C1 segment of cervical spinal cord (tissue), 14 donors: ENCODE data around the gene DEFB124.
"Not testable (repeated sequence)": the region's sequence is repeated elsewhere in the genome, so short reads cannot be mapped to it uniquely, and the experiment has no call there.

ENCODE experiments used
- DNase-seq, 14 donors: peaks; one replicate each; lab custom pipeline; 2025; lab: John Stamatoyannopoulos, UW

DEFB124 gene

DNA sequence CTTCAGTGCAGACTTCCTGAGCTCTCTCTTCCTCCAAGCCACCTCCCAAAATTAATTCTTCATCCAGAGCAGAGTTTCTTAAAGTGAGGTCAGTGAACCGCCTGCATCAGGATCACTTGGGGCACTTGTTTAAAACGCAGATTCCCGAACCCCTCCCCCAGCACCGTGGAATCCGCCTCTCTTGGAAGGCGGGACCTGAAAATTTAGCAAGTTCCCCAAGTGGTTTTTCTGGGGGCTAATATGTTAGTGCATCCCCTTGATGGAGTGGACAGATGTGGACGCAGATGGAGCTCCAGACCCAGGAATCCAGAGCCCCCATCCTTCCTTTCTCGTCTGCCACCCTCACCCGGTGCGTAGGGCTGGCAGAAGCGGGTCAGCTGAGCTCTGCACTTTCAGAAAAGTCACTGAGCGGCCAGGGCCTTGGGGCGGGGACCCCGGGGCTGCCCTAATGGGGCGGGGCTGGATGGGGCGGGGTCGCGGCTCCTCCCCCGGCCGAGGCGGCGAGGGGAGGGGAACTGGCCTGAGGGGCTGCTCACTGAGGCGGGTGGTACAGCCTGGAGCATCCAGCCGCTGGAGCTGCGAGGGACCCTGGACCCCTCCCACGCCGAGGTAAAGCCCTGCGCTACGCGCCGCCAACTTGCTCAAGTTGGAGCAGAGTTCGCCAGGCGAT lies at the start of gene DEFB124, which contains the start of gene REM1:
TSS of gene DEFB124 (minus strand) at position 370 of the 670 bp plus-strand sequence. CDS start 2,114 bp downstream, outside the sequence.
TSS of gene REM1 (plus strand) at position 531 of the 670 bp plus-strand sequence. CDS start 1,158 bp downstream, outside the sequence.
- DNase-seq, result no peak

- DNase-seq, result peak in 4 of 14 donors; percentile 4 to 39 (median 28)
Measured at GRCh38 chr20:31523361-31524283, 48.7 kb upstream of the DEFB124 start.

GRCh38 chr20:31522731-31523130 lies 47.8 kb upstream of the DEFB124 start:
- DNase-seq, result no peak

GRCh38 chr20:31521267-31521666 lies 46.3 kb upstream of the DEFB124 start:
- not testable (repeated sequence) for DNase-seq

GRCh38 chr20:31517373-31517772 lies 42.4 kb upstream of the DEFB124 start:
- DNase-seq, result no peak

GRCh38 chr20:31516651-31517050 lies 41.7 kb upstream of the DEFB124 start:
- no peak for DNase-seq

DNA sequence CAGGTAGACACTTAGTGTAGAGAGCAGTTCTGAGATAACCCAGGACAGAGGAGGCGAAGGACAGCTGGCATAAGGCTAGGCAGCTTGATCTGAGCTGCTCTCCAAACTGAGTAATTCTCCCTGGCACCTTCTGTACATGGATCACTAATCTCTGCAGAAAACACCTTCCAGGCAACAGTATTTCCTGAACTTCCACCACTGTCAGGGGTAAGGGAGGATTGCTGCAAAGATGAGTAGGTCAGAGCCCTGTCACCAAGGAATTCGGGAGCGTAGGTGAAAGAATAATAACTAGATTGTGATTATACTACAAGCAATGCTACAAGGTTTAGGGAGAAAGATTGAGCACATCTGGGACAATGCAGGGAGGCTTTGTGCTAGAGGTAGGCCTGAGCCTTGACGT lies 41.2 kb upstream of the DEFB124 start:
- no peak for DNase-seq

GRCh38 chr20:31515775-31516107 lies 40.8 kb upstream of the DEFB124 start:
- DNase-seq, result no peak

- no peak for DNase-seq
Measured at GRCh38 chr20:31515072-31515774, 40.3 kb upstream of the DEFB124 start.

DNA sequence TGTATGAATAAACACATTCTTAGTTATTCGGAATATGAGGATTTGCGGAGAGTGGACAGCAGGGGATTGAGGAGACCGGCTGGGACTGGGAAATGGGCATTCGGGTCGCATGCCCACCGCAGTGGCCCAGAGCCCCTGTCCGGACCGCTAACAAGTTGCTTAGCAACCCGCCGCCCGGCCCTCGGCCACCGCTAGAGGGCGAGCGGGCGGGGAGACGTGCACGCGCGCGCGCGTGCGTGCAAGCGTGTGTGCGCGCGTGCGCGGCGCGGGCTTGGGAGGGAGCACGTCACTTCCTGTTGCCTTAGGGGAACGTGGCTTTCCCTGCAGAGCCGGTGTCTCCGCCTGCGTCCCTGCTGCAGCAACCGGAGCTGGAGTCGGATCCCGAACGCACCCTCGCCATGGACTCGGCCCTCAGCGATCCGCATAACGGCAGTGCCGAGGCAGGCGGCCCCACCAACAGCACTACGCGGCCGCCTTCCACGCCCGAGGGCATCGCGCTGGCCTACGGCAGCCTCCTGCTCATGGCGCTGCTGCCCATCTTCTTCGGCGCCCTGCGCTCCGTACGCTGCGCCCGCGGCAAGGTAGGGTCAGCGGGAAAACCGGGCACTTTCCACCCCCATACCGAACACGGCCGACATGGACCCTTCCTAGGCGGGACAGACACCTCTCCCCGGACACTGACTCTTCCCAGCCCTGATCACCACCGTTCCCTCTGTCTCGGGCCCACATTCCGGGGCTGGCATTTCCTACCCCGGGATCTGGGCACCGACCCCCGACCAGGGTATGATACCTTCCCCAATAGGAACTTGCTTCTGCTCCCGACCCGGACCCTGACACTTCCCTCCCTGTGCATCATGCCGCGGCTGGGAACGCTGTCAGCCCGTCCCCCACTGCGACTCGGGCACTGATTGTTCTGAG lies 39.5 kb upstream of the DEFB124 start, which contains the start of gene HM13:
TSS of gene HM13 (plus strand) at position 289 of the 918 bp plus-strand sequence. CDS start at position 399, 110 bp downstream.
- peak; percentile 29 to 94 (median 86) for DNase-seq

- DNase-seq, result no peak
Measured at GRCh38 chr20:31508517-31509244, 33.8 kb upstream of the DEFB124 start.

DNA sequence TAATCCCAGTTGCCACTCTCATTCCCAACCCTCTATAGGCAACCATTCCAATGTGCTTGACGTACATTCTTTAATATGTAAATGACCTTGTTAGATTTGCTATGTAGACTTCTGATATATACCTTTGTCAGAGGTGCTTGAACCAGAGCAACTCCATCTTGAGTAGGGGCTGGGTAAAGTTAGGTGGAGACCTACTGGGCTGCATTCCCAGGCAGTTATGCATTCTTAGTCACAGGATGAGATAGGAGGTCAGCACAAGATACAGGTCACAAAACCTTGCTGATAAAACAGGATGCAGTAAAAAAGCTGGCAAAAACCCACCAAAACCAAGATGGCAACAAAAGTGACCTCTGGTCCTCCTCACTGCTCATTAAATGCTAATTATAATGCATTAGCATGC lies 31.0 kb upstream of the DEFB124 start:
- DNase-seq, result no peak

DNA sequence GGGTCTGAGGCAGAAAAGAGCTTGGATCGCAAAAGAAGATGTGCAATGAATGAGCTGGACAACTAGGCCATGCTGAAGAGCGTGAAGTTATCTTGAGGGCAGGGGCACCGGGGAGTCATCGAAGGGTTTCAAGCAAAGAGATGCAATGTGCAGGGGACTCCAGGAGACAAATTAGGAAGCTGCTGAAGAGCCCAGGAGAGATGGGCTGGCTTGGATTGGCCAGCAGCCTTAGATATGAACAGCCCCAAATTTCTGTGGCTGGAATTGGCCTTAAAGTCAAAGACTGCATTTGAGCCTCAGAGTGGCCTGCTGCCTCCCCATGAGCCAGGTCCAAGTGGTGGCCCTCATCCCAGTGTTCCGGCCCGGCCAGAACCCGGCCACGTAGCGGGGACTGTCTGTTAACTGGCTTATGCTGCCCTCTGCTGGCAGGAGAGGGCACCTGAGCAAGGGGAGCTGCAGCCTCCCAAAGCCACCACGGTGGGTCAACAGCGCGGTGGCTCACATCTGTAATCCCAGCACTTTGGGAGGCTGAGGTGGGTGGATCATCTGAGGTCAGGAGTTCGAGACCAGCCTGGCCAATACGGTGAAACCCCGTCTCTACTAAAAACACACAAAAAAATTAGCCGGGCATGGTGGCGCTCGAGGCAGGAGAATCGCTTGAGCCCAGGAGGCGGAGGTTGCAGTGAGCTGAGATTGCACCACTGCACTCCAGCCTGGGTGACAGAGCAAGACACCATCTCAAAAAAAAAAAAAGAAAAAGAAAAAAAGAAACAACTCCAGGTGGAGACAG lies 28.2 kb upstream of the DEFB124 start:
- DNase-seq, result peak in 13 of 14 donors; percentile 11 to 73 (median 48)

DNA sequence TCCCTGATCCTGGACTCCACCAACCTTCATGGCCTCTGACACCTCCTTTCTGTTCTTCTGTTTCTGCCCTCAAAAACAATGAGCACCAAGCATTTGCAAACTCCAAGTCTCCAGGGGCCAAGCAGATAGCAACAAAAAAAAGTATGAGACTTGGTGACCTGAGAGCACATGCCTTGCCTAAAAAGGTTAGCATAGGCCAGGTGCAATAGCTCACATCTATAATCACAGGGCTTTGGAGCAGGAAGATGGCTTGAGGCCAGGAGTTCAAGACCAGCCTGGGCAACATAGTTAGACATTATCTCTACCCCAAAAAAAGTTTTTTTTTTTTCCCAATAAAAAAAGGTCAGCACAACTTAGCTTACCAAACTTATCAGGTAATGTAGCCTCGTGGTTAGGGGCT lies 25.6 kb upstream of the DEFB124 start:
- no peak for DNase-seq

- DNase-seq, result no peak
Measured at GRCh38 chr20:31497838-31498540, 23.1 kb upstream of the DEFB124 start.

GRCh38 chr20:31496761-31497295 lies 21.9 kb upstream of the DEFB124 start:
- no peak for DNase-seq

DNA sequence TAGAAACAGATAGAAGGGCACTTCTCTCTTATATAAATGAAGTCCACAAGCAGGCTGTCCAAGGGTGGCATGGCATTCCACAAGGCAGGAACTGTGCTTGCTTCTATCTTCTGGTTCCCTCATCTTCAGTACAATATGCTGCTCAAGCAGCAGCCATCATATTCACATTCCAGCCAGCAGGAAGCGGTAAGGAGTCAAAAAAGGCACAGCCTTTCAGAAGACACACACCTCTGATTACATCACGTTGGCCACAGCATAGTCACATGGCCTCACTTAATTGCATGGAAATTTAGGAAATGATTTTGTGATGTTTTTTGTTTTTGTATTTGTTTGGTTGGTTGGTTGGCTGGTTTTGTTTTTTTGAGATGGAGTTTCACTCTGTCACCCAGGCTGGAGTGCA lies 19.2 kb upstream of the DEFB124 start:
- no peak for DNase-seq

DNA sequence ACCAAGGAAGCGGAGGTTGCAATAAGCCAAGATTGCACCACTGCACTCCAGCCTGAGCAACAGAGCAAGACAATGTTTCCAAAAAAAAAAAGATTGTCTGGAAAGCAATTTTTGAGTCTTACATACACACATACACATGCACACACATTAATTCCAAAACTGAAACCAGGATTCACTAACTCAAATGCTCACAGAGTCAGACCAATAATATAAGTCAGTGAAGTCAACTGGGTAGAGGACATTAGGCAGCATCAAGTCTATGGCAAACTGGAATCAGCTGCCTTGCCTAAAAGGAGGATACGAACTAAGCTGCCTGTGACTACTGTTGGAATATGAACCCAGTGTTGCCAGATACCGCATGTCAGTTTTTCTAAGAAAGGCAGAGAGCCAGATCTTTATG lies 15.8 kb upstream of the DEFB124 start:
- no peak for DNase-seq
